ENCODE measurements around the gene SERPINC1.
"Not testable (repeated sequence)": the region's sequence is repeated elsewhere in the genome, so short reads cannot be mapped to it uniquely, and the experiment has no call there.

The SERPINC1 gene

DNA sequence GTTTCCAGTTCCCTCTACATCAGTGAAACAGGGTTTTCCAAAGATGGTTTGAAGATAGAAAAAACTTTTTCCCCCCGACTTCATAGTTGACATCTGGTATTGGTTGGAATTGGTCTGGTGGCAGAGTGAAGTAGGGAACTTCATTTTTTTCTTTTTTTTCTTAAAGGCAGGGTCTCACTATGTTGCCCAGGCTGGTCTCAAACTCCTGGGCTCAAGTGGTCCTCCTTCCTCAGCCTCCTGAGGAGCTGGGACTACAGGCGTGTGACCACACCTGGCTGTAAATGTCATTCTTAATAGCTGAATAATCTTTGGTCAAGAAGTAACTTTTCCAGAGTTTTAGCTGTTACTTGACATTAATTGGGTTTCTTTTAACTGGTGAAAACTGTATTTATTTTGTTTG lies 27.2 kb downstream of the SERPINC1 start:
- no peak for DNase-seq

DNA sequence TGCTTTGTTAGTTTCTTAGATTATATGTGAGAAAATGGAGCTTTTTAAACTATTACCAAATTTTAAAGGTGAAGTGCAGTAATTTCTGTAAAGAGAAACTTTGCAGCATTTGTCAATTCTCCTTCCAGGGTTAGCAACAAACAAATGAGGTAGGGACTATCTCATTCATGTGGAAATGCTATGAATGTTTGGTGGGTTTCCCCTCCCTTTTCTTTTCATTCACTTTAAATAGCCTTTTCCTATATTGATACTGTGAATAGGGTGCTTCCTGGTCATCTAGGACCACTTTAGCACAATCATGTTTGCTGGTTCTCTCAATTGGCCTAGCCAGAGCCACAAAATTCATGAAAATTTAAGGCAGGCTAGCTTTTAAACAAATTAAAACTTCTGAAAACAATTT lies 28.4 kb downstream of the SERPINC1 start:
- DNase-seq = no peak

GRCh38 chr1:173887627-173888026 lies 29.5 kb downstream of the SERPINC1 start:
- DNase-seq = no peak

- DNase-seq = no peak
These were observed 30.1 kb downstream of the SERPINC1 start for GRCh38 chr1:173886746-173887611.

GRCh38 chr1:173884701-173885100 lies 32.4 kb downstream of the SERPINC1 start:
- no peak for DNase-seq

DNA sequence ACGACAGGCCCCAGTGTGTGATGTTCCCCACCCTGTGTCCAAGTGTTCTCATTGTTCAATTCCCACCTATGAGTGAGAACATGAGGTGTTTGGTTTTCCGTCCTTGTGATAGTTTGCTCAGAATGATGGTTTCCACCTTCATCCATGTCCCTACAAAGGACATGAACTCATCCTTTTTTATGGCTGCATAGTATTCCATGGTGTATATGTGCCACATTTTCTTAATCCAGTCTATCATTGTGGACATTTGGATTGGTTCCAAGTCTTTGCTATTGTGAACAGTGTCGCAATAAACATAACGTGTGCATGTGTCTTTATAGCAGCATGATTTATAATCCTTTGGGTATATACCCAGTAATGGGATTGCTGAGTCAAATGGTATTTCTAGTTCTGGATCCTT lies 36.0 kb downstream of the SERPINC1 start:
- DNase-seq = not testable (repeated sequence)

DNA sequence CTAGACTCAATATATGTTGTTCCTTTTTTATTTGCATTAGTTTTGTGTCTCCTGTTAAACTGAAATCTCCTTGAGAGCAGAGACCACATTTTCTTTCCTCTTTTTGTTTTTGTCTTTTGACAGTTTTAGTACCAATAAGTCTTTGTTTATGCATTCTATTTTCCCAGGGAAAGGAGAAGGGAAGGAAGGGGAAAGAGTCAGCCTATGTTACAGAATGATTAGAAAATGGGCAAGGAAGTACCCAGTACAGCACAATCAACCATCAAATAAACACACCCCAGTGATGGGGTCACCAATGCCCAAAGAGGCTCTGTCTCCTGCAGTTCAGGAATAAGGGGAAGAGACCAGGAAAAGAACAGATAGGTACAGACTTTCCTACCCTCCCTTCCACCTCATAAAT lies 38.9 kb downstream of the SERPINC1 start:
- DNase-seq = no peak

DNA sequence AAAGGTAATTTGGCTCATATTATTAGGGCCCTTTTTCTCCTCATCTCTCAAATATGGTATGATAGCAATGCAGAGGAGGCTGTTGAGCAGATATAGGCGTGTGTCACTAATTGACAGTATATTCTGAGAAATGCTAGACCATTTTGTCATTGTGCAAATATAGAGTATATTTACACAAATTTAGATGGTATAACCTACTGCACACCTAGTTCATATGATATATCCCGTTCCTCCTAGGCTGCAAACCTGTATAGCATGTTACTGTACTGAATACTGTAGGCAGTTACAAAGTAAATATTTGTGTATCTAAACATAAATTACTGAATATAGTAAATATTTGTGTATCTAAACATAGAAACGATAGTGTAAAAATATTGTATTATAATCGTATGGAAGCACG lies 40.4 kb downstream of the SERPINC1 start:
- DNase-seq = no peak

GRCh38 chr1:173871500-173871899 lies 45.6 kb downstream of the SERPINC1 start:
- no peak for DNase-seq

- DNase-seq = no peak
These were observed 46.0 kb downstream of the SERPINC1 start for GRCh38 chr1:173871091-173871490.

- no peak for DNase-seq
These were observed 46.7 kb downstream of the SERPINC1 start for GRCh38 chr1:173870252-173871075.

GRCh38 chr1:173869021-173869359 lies 48.1 kb downstream of the SERPINC1 start:
- no peak for DNase-seq

DNA sequence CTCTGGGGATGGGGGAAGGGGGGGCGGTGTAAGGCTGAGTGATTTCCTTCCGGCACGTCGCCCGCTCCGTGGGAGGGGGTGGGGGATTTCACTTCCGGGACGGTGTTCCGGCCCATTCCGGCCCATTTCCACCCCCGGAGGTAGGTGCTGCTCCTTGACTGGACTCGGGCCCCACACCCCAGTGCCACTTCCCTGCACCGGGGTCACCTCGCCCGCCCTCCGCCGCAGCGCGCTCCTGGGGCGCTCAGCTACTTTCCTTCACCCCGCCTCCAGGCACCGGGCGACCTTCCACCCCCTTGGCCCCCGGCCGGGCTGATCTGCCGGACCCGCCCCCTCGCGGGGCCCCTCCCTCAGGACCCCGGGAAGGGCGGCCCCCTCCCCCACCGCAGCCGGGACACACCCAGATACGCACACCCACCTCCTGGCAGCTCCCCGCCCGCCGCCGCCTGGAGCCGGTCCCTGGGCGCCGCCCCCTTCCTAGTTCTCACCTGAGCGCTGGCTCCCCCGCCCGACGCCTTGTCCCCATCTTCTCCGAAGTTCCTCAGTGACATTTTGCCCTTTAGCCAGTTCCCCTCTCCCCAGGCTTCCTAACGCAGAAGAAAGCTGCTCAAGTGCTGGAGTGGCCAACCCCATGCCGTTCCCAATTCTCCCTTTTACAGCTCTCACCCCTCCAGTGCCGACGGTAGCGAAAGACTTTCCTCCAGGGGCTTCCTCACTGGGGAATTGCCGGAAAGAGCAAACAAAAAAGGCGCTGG lies 48.7 kb downstream of the SERPINC1 start, which contains the start of gene ZBTB37:
Gene ZBTB37 (plus strand): TSS at position 115 of the 755 bp plus-strand sequence. CDS start 1,846 bp downstream, outside the sequence.
- DNase-seq = peak; percentile 93

- peak; percentile 100 for DNase-seq
These were observed 49.3 kb downstream of the SERPINC1 start, which contains the start of gene GAS5 for GRCh38 chr1:173867753-173868265. Gene GAS5 (minus strand): TSS chr1:173867989.

- peak; percentile 62 for DNase-seq
These were observed 49.9 kb downstream of the SERPINC1 start for GRCh38 chr1:173867141-173867752.

DNA sequence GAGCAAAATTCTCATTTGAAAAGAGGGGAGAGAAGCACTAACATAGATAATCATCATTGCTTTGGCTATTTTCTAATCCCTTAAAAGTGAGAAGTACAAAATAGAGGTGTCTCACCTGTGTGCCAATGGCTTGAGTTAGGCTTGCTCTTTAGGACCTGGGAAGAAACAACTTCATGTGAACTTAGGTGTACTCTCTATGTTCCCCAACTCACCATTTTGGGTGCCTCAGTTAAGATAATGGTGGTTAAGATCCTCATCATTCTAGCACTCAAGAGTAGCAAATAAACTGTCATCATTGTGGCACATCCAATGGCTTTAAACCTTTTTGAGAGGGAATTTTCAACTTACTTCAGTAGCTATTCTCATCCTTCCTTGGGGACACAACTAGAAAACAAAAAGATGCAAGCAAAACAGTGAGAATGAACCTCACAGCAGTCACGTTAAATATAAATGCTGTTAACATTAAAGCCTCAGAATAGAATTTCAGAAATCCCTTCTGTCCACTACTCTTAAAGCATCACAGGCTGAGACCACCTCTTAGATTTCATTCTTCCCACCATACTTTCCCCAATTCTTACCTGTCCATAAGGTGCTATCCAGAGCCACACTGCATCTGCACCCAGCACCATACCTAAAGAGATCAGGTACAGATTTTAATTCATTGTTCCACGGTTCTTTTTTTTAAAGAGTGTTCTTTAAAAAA lies 50.6 kb downstream of the SERPINC1 start:
- no peak for DNase-seq

DNA sequence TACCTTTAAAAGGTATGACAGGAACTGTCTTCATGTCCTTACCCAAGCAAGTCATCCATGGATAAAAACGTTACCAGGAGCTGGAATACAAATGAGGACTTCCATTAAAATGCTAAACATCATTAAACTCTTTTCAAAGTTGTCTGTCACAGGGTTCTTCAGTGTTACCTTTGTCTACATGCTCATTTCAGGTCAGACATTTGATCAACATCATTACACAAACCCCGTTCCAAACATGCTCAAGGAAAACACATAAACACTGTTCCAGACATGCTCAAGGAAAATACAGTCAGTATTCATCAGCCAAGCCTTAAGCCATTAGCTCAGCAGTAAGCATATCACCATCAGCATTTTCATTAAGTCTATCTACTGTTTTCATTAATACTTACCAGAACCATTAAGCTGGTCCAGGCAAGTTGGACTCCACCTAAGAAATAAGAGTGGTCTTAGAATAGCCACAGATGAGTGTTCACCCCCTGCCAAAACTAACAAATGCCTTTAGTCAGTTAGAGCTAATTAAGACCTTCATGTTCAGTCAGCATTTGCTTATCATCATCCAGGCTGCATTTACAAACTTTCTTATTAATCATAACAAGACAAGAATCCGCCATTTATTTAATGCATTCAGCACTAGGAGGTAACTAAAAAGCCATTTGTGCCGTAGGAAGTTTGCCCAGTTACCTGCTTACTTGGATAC lies 51.5 kb downstream of the SERPINC1 start:
- DNase-seq = no peak

DNA sequence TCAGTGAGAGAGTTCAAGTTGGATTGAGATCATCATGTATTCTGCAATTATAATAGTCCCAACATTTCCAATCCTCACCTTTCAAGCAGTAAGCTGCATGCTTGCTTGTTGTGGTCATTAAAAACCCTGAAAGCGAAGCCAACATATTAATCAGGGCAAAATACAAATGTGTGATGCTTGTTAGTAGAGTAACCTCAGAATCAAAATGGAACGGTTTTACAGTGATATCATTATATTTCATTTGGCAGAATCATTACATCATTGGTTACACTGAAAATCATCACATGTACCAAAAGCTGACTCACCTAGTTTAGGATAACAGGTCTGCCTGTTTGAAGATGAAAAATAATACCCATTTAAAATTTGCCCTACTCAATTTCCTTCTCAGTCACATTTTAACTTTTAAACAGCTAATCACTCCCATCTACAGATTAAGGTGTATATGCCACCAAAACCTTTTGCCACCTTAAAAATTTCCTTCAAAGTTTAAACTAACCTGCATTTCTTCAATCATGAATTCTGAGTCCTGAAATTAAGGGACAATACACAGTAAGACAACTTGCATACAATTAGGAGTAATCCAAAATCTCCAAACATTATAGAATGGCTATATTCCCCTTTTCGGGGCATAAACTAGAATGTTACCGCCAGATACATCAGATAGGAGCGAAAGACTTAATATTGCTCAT lies 52.8 kb downstream of the SERPINC1 start:
- DNase-seq = no peak

DNA sequence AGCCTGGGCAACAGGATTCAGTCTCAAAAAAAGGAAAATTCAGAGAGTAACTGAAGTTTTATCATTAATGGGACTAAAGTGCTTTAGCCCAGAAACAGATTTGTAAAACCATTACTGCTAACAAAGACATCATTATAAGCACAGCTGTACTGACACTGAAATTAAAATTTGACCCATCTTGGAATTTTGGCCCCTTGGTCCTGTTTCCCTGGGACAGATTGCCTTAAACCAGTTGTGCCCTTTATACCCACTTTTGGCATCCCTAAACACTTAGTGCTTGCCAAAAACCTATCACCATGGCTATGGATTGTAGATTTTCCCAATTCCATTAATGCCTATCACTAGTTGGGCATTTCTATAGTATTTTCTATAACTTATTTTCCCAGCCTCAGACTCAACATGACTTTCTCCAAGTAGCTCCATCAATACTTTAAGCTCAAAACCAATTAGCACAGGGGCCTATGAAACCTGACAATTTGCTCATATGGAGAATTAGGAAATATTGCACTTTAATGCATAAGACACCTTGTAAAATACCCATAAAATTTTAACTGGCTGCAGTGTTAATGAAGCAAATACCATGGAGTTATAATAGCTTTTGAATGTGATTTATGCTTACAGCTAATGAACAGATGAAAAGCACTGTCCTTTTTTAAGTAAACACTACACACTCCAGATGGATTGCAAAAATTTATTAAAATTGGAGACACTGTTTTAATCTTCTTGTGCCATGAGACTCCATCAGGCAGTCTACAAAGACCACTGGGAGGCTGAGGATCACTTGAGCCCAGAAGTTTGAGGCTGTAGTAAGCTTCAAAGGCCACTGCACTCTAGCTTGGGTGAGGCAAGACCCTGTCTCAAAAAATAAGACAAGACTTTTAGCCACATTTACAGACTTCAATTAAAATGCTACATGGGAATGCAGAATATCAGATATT lies 53.6 kb downstream of the SERPINC1 start:
- no peak for DNase-seq
